GM12878 (cell line): ENCODE results near the gene AANAT. TPM values are rescaled to one million over a fixed set of nuclear protein-coding genes. Genes with fewer than 3 reads are reported as not detected.

Experiments
- ATAC-seq: fragments of 200-7000 bp; cut with Tn5 transposase; 3 replicates; pipeline ENCODE4 v1.9.1; 2020; ENCODE audit warnings: mild to moderate bottlenecking, moderate library complexity
- Bru-seq: library from RNA; stranded (reverse); fragments of 400-500 nt; gene quantifications from one replicate; lab custom pipeline; 2021; lab: Mats Ljungman, UMichigan
- BruChase-seq, 2 experiments: library from RNA; stranded (reverse); fragments of 400-500 nt; gene quantifications; one replicate each; lab custom pipeline; 2021; lab: Mats Ljungman, UMichigan
- BruUV-seq: library from RNA; stranded (reverse); fragments of 400-500 nt; replicated peaks from 2 replicates; lab custom pipeline; 2021; lab: Mats Ljungman, UMichigan
- CTCF ChIA-PET: fragments of 300-600 bp; sonication (Branson Sonifier 250); formaldehyde crosslinking; extraction: SDS; loops from one replicate; lab custom pipeline; 2021; ENCODE audit warnings: inconsistent platforms; lab: Yijun Ruan, JAX
- POLR2A ChIA-PET: fragments of 350-600 bp; formaldehyde crosslinking; extraction: SDS; loops from one replicate; lab custom pipeline; 2021; ENCODE audit warnings: inconsistent platforms; lab: Charles Lee
- RAD21 ChIA-PET: fragments of 300-600 bp; sonication (Branson Sonifier 250); formaldehyde crosslinking; loops from one replicate; lab custom pipeline; 2023; ENCODE audit warnings: antibody characterized with exemption; ENCODE audit not compliant: unreplicated experiment; lab: Charles Lee
- SMC1A ChIA-PET: fragments of 300-600 bp; sonication (Branson Sonifier 250); formaldehyde crosslinking; loops from one replicate; lab custom pipeline; 2023; ENCODE audit not compliant: unreplicated experiment, uncharacterized antibody; lab: Charles Lee
- DNase-seq: peaks from one replicate; pipeline ENCODE4 v3.0.0-alpha.2; 2011; ENCODE audit warnings: low read depth, low spot score
- FAIRE-seq: peaks from 3 replicates; lab custom pipeline; 2011; peaks lifted over from hg19 to GRCh38; lab: Jason Lieb, UNC
- H2AFZ ChIP-seq: 2 replicates; pipeline ENCODE4 v1.6.0; 2011; ENCODE audit warnings: low read depth, low read length, control low read depth; ENCODE audit not compliant: control insufficient read depth
- H3K27ac ChIP-seq: 2 replicates; pipeline ENCODE4 v1.5.1; 2011; ENCODE audit warnings: control low read depth; ENCODE audit not compliant: control insufficient read depth, insufficient read depth
- H3K27me3 ChIP-seq, 2 experiments: replicated peaks in 1 of 2; 2 replicates each; pipeline versions ENCODE4 v1.6.0 to v1.6.1; 2011; ENCODE audit warnings: low read length in 1 of 2; ENCODE audit not compliant: control insufficient read depth in 2 of 2, insufficient read depth in 2 of 2
- H3K36me3 ChIP-seq, 2 experiments: 2 replicates each; pipeline ENCODE4 v1.5.1; 2011; ENCODE audit warnings: low read length in 1 of 2; ENCODE audit not compliant: control insufficient read depth in 2 of 2, insufficient read depth in 2 of 2
- H3K4me1 ChIP-seq: 2 replicates; pipeline ENCODE4 v1.6.1; 2011; ENCODE audit warnings: mild to moderate bottlenecking, low read length, moderate library complexity, mixed read lengths; ENCODE audit not compliant: control insufficient read depth, insufficient read depth
- H3K4me2 ChIP-seq: 2 replicates; pipeline ENCODE4 v1.6.0; 2011; ENCODE audit warnings: control low read depth; ENCODE audit not compliant: control insufficient read depth, insufficient read depth
- H3K4me3 ChIP-seq: fragments of 200-600 bp; sonication (generic); 2 replicates; pipeline ENCODE4 v1.5.1; 2016
- H3K79me2 ChIP-seq: 2 replicates; pipeline ENCODE4 v1.6.0; 2011; ENCODE audit warnings: low read length; ENCODE audit not compliant: control insufficient read depth, insufficient read depth
- H3K9ac ChIP-seq: 2 replicates; pipeline ENCODE4 v1.8.0; 2011; ENCODE audit warnings: low read length, control low read depth, mixed read lengths; ENCODE audit not compliant: control insufficient read depth, insufficient read depth
- H3K9me3 ChIP-seq: replicated peaks from 3 replicates; pipeline ENCODE4 v1.5.1; 2011; ENCODE audit warnings: mild to moderate bottlenecking, low read length; ENCODE audit not compliant: control insufficient read depth, insufficient read depth
- H4K20me1 ChIP-seq: 2 replicates; pipeline ENCODE4 v1.6.0; 2011; ENCODE audit not compliant: control insufficient read depth, insufficient read depth
- IRF4 ChIP-seq: IDR thresholded peaks from 2 replicates; pipeline ENCODE4 v1.6.1; 2011; ENCODE audit warnings: low read depth, low read length
- WGBS: methylation state at CpG from one replicate; pipeline ENCODE4 v1.1.6; 2016; ENCODE audit warnings: low lambda C conversion rate; ENCODE audit not compliant: insufficient replicate concordance, insufficient coverage; ENCODE audit errors: missing lambda C conversion rate; 5-methylcytosine and 5-hydroxymethylcytosine counted together
- in situ Hi-C: fragments of 300-500 bp; cut with MboI; formaldehyde crosslinking; loops from 9 replicates; pipeline ENCODE4 v1.14.3; 2018; ENCODE audit warnings: mixed read lengths
- intact Hi-C: fragments of 100-400 bp; cut with micrococcal nuclease; formaldehyde crosslinking; loops from one replicate; pipeline ENCODE4 v1.14.2; 2022; ENCODE audit not compliant: unreplicated experiment
- long read RNA-seq, 2 experiments: library from polyadenylated mRNA; unstranded; transcript quantifications; one replicate each; pipeline ENCODE4 v2.0.0, GENCODE V29; 2019 to 2020
- polyA minus RNA-seq, 3 experiments: library from RNA; depleted of rRNA, polyadenylated mRNA; stranded (reverse); fragments of >200 nt; gene quantifications; 2 replicates each; pipeline ENCODE4 v1.2.3, GENCODE V29; 2011
- polyA plus RNA-seq, 11 experiments: library from polyadenylated mRNA; depleted of rRNA in 4 of 11; unstranded in 6 of 11; stranded (reverse) in 5 of 11; fragments of >200 nt; fragmentation: Nextera tagmentation in 4 of 11; fragmentation: Illumina TruSeq in 1 of 11; extraction: Ambion mirVana in 4 of 11; extraction: Trizol in 1 of 11; gene quantifications; 1 replicate in 1 of 11; 2 replicates in 10 of 11; pipeline versions ENCODE4 v1.2.1 to v1.2.3, GENCODE V29; 2011 to 2016; ENCODE audit warnings: inconsistent platforms in 2 of 11, missing spikeins in 2 of 11, low read depth in 1 of 11
- total RNA-seq, 4 experiments: library from RNA; depleted of rRNA in 3 of 4; stranded (reverse); fragments of >200 nt in 3 of 4; fragmentation: Illumina TruSeq in 1 of 4; extraction: Trizol in 1 of 4; gene quantifications; 2 replicates each; pipeline versions ENCODE4 v1.2.1 to v1.2.3, GENCODE V29; 2013 to 2021

The AANAT gene
- total RNA-seq (2013; cell fraction: nucleolus; rRNA removed): not detected in 2 replicates
- total RNA-seq (2014; rRNA removed) (not detected in 2 replicates), total RNA-seq (2014; rRNA removed; fragmentation: Illumina TruSeq; extraction: Trizol) (not detected in 2 replicates), total RNA-seq (2021) (0.23 TPM in 1 of 2 replicates, not detected in the other), polyA plus RNA-seq (2011; rRNA removed) (not detected in 2 replicates), polyA plus RNA-seq (2014; fragmentation: Illumina TruSeq; extraction: Trizol) (not detected in 2 replicates), polyA plus RNA-seq (2014; fragmentation: Nextera tagmentation; extraction: Ambion mirVana) (not detected), polyA plus RNA-seq (2014; rRNA removed) (not detected in 2 replicates), polyA plus RNA-seq (2016; fragmentation: Nextera tagmentation; extraction: Ambion mirVana) (not detected), polyA minus RNA-seq (2011; rRNA and poly(A)+ RNA removed) (not detected in 2 replicates), Bru-seq, nascent RNA (percentile 13 among the genes with signal in this experiment), BruChase-seq, experiment 1, labeled RNA remaining after a 6-hour chase (percentile 10 among the genes with signal in this experiment), BruChase-seq, experiment 2, labeled RNA remaining after a 2-hour chase (percentile 5 among the genes with signal in this experiment)
- not detected for polyA plus RNA-seq (2011; ENCODE audit: low read depth)
- 0.07 TPM in 1 of 2 replicates, not detected in the other for polyA plus RNA-seq (2011; cell fraction: cytosol; rRNA removed)
- polyA plus RNA-seq (2011; cell fraction: nucleus; rRNA removed): 0.29 TPM in 1 of 2 replicates, not detected in the other
- polyA plus RNA-seq (2012): 0.48 TPM in 1 of 2 replicates, not detected in the other
- not detected in 2 replicates for polyA minus RNA-seq (2011; cell fraction: cytosol; rRNA and poly(A)+ RNA removed)
- polyA minus RNA-seq (2011; cell fraction: nucleus; rRNA and poly(A)+ RNA removed): not detected in 2 replicates
- long read RNA-seq, experiment 1: 0 reads
- long read RNA-seq, experiment 2: 0 reads

DNA sequence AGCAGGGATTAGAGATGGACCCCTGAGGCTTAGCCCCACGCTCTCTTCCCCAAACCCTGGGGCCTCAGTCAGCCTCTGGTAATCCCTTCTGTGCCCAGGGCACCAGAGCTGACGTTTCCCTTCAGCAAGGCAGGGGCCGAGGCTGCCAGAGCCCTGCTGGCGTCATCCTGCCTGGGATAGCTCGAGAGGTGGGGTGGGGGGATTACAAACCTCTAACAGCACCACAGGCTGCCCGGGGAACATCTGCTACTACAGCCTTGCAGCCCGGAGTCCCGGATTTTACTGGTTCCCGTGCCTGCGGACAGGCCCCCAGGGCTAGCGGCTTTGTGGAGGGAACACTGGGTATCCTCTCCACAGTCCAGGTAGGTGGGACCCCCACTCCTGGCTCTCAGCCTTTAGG is at the start of gene AANAT:
AANAT (plus strand) TSS at position 238 of the 400 bp plus-strand sequence. CDS start 1,144 bp downstream, outside the sequence.
- Histone ChIP-seq H3K79me2 (no peaks in the 10 kb centered on the region), H4K20me1 (no peaks in the 10 kb centered on the region), H3K27me3 (no peaks in the 10 kb centered on the region), H3K27ac (no peak within 1 kb of the TSS), H2AFZ (no peak within 1 kb of the TSS), H3K9me3 (no peaks in the 10 kb centered on the region), H3K9ac (no peak within 1 kb of the TSS), H3K4me2 (no peak within 1 kb of the TSS), H3K4me1 (peaks cover 6% of the 10 kb centered on the region), H3K4me3 (no peak within 1 kb of the TSS), H3K36me3 (peaks cover 0 to 3% of the 10 kb centered on the region in 2 experiments; a peak in 2 of 4 replicates)
- ChIA-PET CTCF (interaction anchor here (0.9 to 7.9 kb wide), 14 partner anchors 8 to 90 kb away, joined by 3 to 186 read pairs (median 5); partner anchors contain the start of gene RHBDF2), POLR2A (interaction anchor here (0.6 to 2.4 kb wide), 3 partner anchors 32 to 36 kb away, joined by 3 to 9 read pairs (median 5); partner anchors contain the start of gene RHBDF2), RAD21 (interaction anchor here (0.7 to 2.7 kb wide), 11 partner anchors 10 to 272 kb away, joined by 3 to 37 read pairs (median 4); partner anchors contain the start of gene RHBDF2), SMC1A (interaction anchor here (0.8 to 4.6 kb wide), 15 partner anchors 8 to 51 kb away, joined by 3 to 35 read pairs (median 5); partner anchors contain the start of gene RHBDF2)
- no TSS peak for BruUV-seq
- no peak for DNase-seq
- ATAC-seq: no peak
- no peak for TF ChIP-seq IRF4
- no peak for FAIRE-seq
- 90% methylated on average over 11 of the region's 11 CpGs for WGBS
- intact Hi-C loops: no loop called here
- in situ Hi-C loops: loop anchor here (5.0 kb wide), 1 partner anchor 40 kb away; no protein-coding TSS in a partner anchor
